HL-60 (cell line): ENCODE results near the gene SATB2.

ENCODE experiments used
- DNase-seq, 2 experiments: peaks; one replicate each; pipeline ENCODE4 v3.0.0-alpha.2; 2010 to 2020; ENCODE audit warnings: low read depth in 1 of 2, low spot score in 1 of 2
- H3K27ac ChIP-seq: fragments of 250-450 bp; sonication (Bioruptor Pico); replicated peaks from 2 replicates; pipeline ENCODE4 v1.5.1; 2020; ENCODE audit warnings: mild to moderate bottlenecking, moderate library complexity
- H3K27me3 ChIP-seq: fragments of 250-450 bp; sonication (Bioruptor Pico); 2 replicates; pipeline ENCODE4 v1.5.1; 2021; ENCODE audit warnings: mild to moderate bottlenecking, moderate library complexity; ENCODE audit not compliant: insufficient read depth, poor library complexity, severe bottlenecking
- H3K4me3 ChIP-seq: replicated peaks from 2 replicates; pipeline ENCODE4 v1.5.1; 2011; ENCODE audit warnings: mild to moderate bottlenecking, control low read depth, low read length; ENCODE audit not compliant: insufficient read depth
- CTCF ChIP-seq: IDR thresholded peaks from one replicate; pipeline ENCODE4 v1.5.1; 2011; ENCODE audit warnings: low read length, control low read depth, inconsistent platforms; ENCODE audit not compliant: insufficient read depth
- GABPA ChIP-seq: IDR thresholded peaks from 2 replicates; pipeline ENCODE4 v1.6.1; 2012; ENCODE audit warnings: low read depth
- POLR2AphosphoS5 ChIP-seq: IDR thresholded peaks from 2 replicates; pipeline ENCODE4 v1.6.1; 2012; ENCODE audit warnings: low read depth
- REST ChIP-seq: IDR thresholded peaks from 2 replicates; pipeline ENCODE4 v1.6.1; 2012; ENCODE audit warnings: low read depth; ENCODE audit not compliant: insufficient replicate concordance
- SPI1 ChIP-seq: IDR thresholded peaks from 2 replicates; pipeline ENCODE4 v1.6.1; 2012; ENCODE audit warnings: low read depth, mild to moderate bottlenecking, borderline replicate concordance

The SATB2 gene

GRCh38 chr2:199458806-199459285, 1.1 kb upstream of the SATB2 start:
- TF ChIP-seq CTCF, result no peak
- TF ChIP-seq SPI1, result no peak
- no peak for TF ChIP-seq POLR2AphosphoS5
- no peak for TF ChIP-seq REST
- no peak for TF ChIP-seq GABPA
- peak overlapping the region; percentile 99 for H3K27ac ChIP-seq
- H3K27me3 ChIP-seq, result peaks cover 3% of the 10 kb centered on the region
- peak overlapping the region; percentile 73 for H3K4me3 ChIP-seq
- DNase-seq, result peak in 1 of 2 experiments; percentile 21

GRCh38 chr2:199458009-199458805, 468 bp upstream of the SATB2 start:
- peak; percentile 17; the same call in 1 of the 2 replicates for TF ChIP-seq SPI1
- no peak for TF ChIP-seq POLR2AphosphoS5
- Histone ChIP-seq H3K27ac (peak overlapping the region; percentile 99), H3K27me3 (no peaks in the 10 kb centered on the region), H3K4me3 (peak overlapping the region; percentile 73)
- DNase-seq, result peak; percentile 34 to 57

- no peak for TF ChIP-seq CTCF
- TF ChIP-seq SPI1, result no peak
- TF ChIP-seq GABPA, result peak; percentile 68
- peak overlapping the region; percentile 99 for H3K27ac ChIP-seq
- peak; percentile 31 to 79 for DNase-seq
- H3K27me3 ChIP-seq, result no peaks in the 10 kb centered on the region
- peak overlapping the region; percentile 73 for H3K4me3 ChIP-seq
Measured at GRCh38 chr2:199456383-199457146, 1.2 kb downstream of the SATB2 start.

GRCh38 chr2:199455545-199456382, 2.0 kb downstream of the SATB2 start:
- Histone ChIP-seq H3K27me3 (no peaks in the 10 kb centered on the region), H3K27ac (peak overlapping the region; percentile 99), H3K4me3 (peak overlapping the region; percentile 73)
- TF ChIP-seq CTCF (no peak), GABPA (0 out of 2 replicates have a peak, but pooled peaks have one; percentile 37), SPI1 (peak; percentile 63), POLR2AphosphoS5 (peak; percentile 71)
- DNase-seq, result peak; percentile 66 to 81
